ENCODE data around the gene ASTN1. TPM values are rescaled to one million over a fixed set of nuclear protein-coding genes. Genes with fewer than 3 reads are reported as not detected.

The ASTN1 gene
- total and polyA plus RNA-seq, 9 of the 15 experiments (the other 6 are each of a cell fraction or from before 2014, with no cell fraction given) = 0.05 to 0.22 (median 0.18) TPM

GRCh38 chr1:177069490-177069889 is 95.0 kb downstream of the ASTN1 start:
- Histone ChIP-seq H3K27me3 (ENCODE audit: control insufficient read depth in 2 of 2, insufficient read depth in 2 of 2, low read length in 2 of 2) (no peaks in the 10 kb centered on the region), H3K9me3 (replicated peaks; ENCODE audit: control insufficient read depth, insufficient read depth, low read depth, low read length) (no peaks in the 10 kb centered on the region), H3K79me2 (ENCODE audit: control insufficient read depth, insufficient read depth, low read length) (no peaks in the 10 kb centered on the region), H3K4me3 (no peak overlapping the region), H3K4me2 (ENCODE audit: insufficient read depth, low read length) (no peak overlapping the region), H2AFZ (ENCODE audit: low read depth, low read length) (no peak overlapping the region), H3K27ac (ENCODE audit: extremely low read depth, low read depth, low read length) (no peak overlapping the region), H3K9me1 (ENCODE audit: control insufficient read depth, insufficient read depth, low read length) (no peaks in the 10 kb centered on the region), H3K36me3 (ENCODE audit: control insufficient read depth, insufficient read depth, low read length) (no peaks in the 10 kb centered on the region), H3K9ac (ENCODE audit: insufficient read depth in 1 of 2, low read depth in 2 of 2, low read length in 2 of 2) (no peak overlapping the region), H3K4me1 (replicated peaks in 1 of 2; ENCODE audit: control insufficient read depth in 2 of 2, insufficient read depth in 2 of 2, low read length in 2 of 2) (no peaks in the 10 kb centered on the region), H4K20me1 (replicated peaks; ENCODE audit: control insufficient read depth, insufficient read depth, low read length) (no peaks in the 10 kb centered on the region)
- ChIA-PET POLR2A (no interaction called here), CTCF (ENCODE audit: low intra/inter-chr PET ratio) (no interaction called here)
- FAIRE-seq (no peak), DNase-seq (ENCODE audit: extremely low read depth in 1 of 4, low spot score in 3 of 4) (no peak), ATAC-seq (no peak)
- in situ Hi-C loops (cut with MboI) (no loop called here), intact Hi-C loops (cut with micrococcal nuclease) (no loop called here)
- no peak for TF ChIP-seq SMAD1 (IDR thresholded peaks at IDR 0.05; ENCODE audit: low read depth, low read length, partially characterized antibody)
- WGBS (ENCODE audit: insufficient coverage, low coverage, missing lambda C conversion rate) = 4% methylated on average over 3 of the region's 3 CpGs
- no TSS peak for BruUV-seq (replicated peaks)

GRCh38 chr1:177067752-177068410 is 96.6 kb downstream of the ASTN1 start:
- ATAC-seq (no peak), FAIRE-seq (no peak), DNase-seq (ENCODE audit: extremely low read depth in 1 of 4, low spot score in 3 of 4) (no peak)
- no peaks in the 10 kb centered on the region for H3K9me1 ChIP-seq (ENCODE audit: control insufficient read depth, insufficient read depth, low read length)
- no peaks in the 10 kb centered on the region for H3K36me3 ChIP-seq (ENCODE audit: control insufficient read depth, insufficient read depth, low read length)
- no peak for TF ChIP-seq CREBBP (IDR thresholded peaks at IDR 0.05; ENCODE audit: low read depth, low read length)
- no peak for TF ChIP-seq POLR2AphosphoS2 (IDR thresholded peaks at IDR 0.05; ENCODE audit: low read length)
- TF ChIP-seq ZC3H4 (CRISPR knock-in tag; IDR thresholded peaks at IDR 0.05; ENCODE audit: borderline replicate concordance) = no peak
- TF ChIP-seq RAD51 (IDR thresholded peaks at IDR 0.05; ENCODE audit: borderline replicate concordance, low read depth) = no peak
- no peak for TF ChIP-seq ZNF778 (CRISPR knock-in tag; IDR thresholded peaks at IDR 0.05)
- TF ChIP-seq POLR2B (IDR thresholded peaks at IDR 0.05; ENCODE audit: low read depth, partially characterized antibody) = no peak
- H3K4me3 ChIP-seq = no peak overlapping the region
- CTCF ChIA-PET (ENCODE audit: low intra/inter-chr PET ratio) = no interaction called here
- H2AFZ ChIP-seq (ENCODE audit: low read depth, low read length) = no peak overlapping the region
- H4K20me1 ChIP-seq (replicated peaks; ENCODE audit: control insufficient read depth, insufficient read depth, low read length) = no peaks in the 10 kb centered on the region
- no peak overlapping the region for H3K27ac ChIP-seq (ENCODE audit: extremely low read depth, low read depth, low read length)
- no peaks in the 10 kb centered on the region for H3K4me1 ChIP-seq (replicated peaks in 1 of 2; ENCODE audit: control insufficient read depth in 2 of 2, insufficient read depth in 2 of 2, low read length in 2 of 2)
- H3K9ac ChIP-seq (ENCODE audit: insufficient read depth in 1 of 2, low read depth in 2 of 2, low read length in 2 of 2) = no peak overlapping the region
- intact Hi-C loops (cut with micrococcal nuclease) (no loop called here), in situ Hi-C loops (cut with MboI) (no loop called here)
- H3K9me3 ChIP-seq (replicated peaks; ENCODE audit: control insufficient read depth, insufficient read depth, low read depth, low read length) = no peaks in the 10 kb centered on the region
- H3K4me2 ChIP-seq (ENCODE audit: insufficient read depth, low read length) = no peak overlapping the region
- WGBS (ENCODE audit: insufficient coverage, low coverage, missing lambda C conversion rate) = under 1% methylated on average over 7 of the region's 7 CpGs
- no peaks in the 10 kb centered on the region for H3K79me2 ChIP-seq (ENCODE audit: control insufficient read depth, insufficient read depth, low read length)
- H3K27me3 ChIP-seq (ENCODE audit: control insufficient read depth in 2 of 2, insufficient read depth in 2 of 2, low read length in 2 of 2) = no peaks in the 10 kb centered on the region
- POLR2A ChIA-PET = interaction anchor here (0.6 to 1.8 kb wide), 2 partner anchors 13 to 89 kb away, joined by 3 to 5 read pairs; no protein-coding TSS in a partner anchor
- BruUV-seq (replicated peaks) = no TSS peak

Data from K562 (cell line).